ENCODE data around the gene NRXN2. TPM values are rescaled to one million over a fixed set of nuclear protein-coding genes. Genes with fewer than 3 reads are reported as not detected.

Gene NRXN2
- total and polyA plus RNA-seq, 2 of the 13 experiments (the other 11 are each of a cell fraction or from before 2014, with no cell fraction given) = not detected

GRCh38 chr11:64558065-64558745, 164.8 kb downstream of the NRXN2 start:
- H4K20me1 ChIP-seq (ENCODE audit: insufficient read depth, low read length) = no peaks in the 10 kb centered on the region
- DNase-seq (ENCODE audit: low spot score) (no peak), ATAC-seq (no peak), FAIRE-seq (no peak)
- WGBS (ENCODE audit: low lambda C conversion rate) = 83% methylated on average over 7 of the region's 14 CpGs
- no peak overlapping the region for H3K4me3 ChIP-seq (replicated peaks in 1 of 3; ENCODE audit: insufficient read depth in 1 of 3, low read depth in 2 of 3, low read length in 3 of 3)
- H3K4me1 ChIP-seq (ENCODE audit: insufficient read depth, low read length) = peaks cover 55% of the 10 kb centered on the region
- H3K79me2 ChIP-seq (ENCODE audit: insufficient read depth, low read length) = no peaks in the 10 kb centered on the region
- no peak overlapping the region for H3K4me2 ChIP-seq (ENCODE audit: low read depth, low read length)
- BruUV-seq (replicated peaks) = no TSS peak
- in situ Hi-C loops (cut with HindIII; ENCODE audit: extremely low pct_ligation_motif_present, low pct_unique_long_range_greater_than_20kb) (no loop called here), intact Hi-C loops (cut with micrococcal nuclease; ENCODE audit: unreplicated experiment) (no loop called here)
- no peak for TF ChIP-seq ZHX1 (CRISPR knock-in tag; IDR thresholded peaks at IDR 0.05; ENCODE audit: low read depth)
- TF ChIP-seq HMG20A (CRISPR knock-in tag; IDR thresholded peaks at IDR 0.05; ENCODE audit: borderline replicate concordance) = no peak
- no peak for TF ChIP-seq SSRP1 (CRISPR knock-in tag; IDR thresholded peaks at IDR 0.05)
- TF ChIP-seq HOXA7 (CRISPR knock-in tag; IDR thresholded peaks at IDR 0.05) = no peak
- no peak for TF ChIP-seq RFXANK (CRISPR knock-in tag; IDR thresholded peaks at IDR 0.05)
- no peak for TF ChIP-seq ZNF446 (CRISPR knock-in tag; IDR thresholded peaks at IDR 0.05)
- TF ChIP-seq THAP11 (CRISPR knock-in tag; IDR thresholded peaks at IDR 0.05) = no peak
- no peak for TF ChIP-seq NR3C1 (CRISPR knock-in tag; IDR thresholded peaks at IDR 0.05)
- no peak for TF ChIP-seq SIN3B (IDR thresholded peaks at IDR 0.05; ENCODE audit: low read length)
- H3K27me3 ChIP-seq (ENCODE audit: control insufficient read depth in 1 of 2, insufficient read depth in 2 of 2, low read length in 2 of 2) = no peaks in the 10 kb centered on the region
- H3K27ac ChIP-seq (ENCODE audit: extremely low read length, insufficient read depth, low read length) = no peak overlapping the region
- POLR2A ChIA-PET = no interaction called here
- no peaks in the 10 kb centered on the region for H3K9me3 ChIP-seq (ENCODE audit: low read length)
- CTCF ChIA-PET (ENCODE audit: low intra/inter-chr PET ratio, low total read pairs) = no interaction called here
- no peak overlapping the region for H2AFZ ChIP-seq (ENCODE audit: low read length)
- no peak overlapping the region for H3K9ac ChIP-seq (ENCODE audit: insufficient read depth, low read depth, low read length)
- H3K36me3 ChIP-seq (replicated peaks in 1 of 2; ENCODE audit: control insufficient read depth in 1 of 2, insufficient read depth in 2 of 2, low read length in 2 of 2) = no peaks in the 10 kb centered on the region
